Adipocyte (in vitro differentiated cells): Measurements from ENCODE around the gene RPAIN.

ENCODE experiments used
- DNase-seq: peaks from one replicate; pipeline ENCODE4 v3.0.0-alpha.2; 2015; ENCODE audit warnings: low read depth
- H3K27me3 ChIP-seq: replicated peaks from 2 replicates; pipeline ENCODE4 v1.7.0; 2013; ENCODE audit warnings: mild to moderate bottlenecking, low read length, moderate library complexity; ENCODE audit not compliant: control insufficient read depth, insufficient read depth
- H3K36me3 ChIP-seq: 2 replicates; pipeline ENCODE4 v1.7.0; 2013; ENCODE audit warnings: low read length, mild to moderate bottlenecking, moderate library complexity; ENCODE audit not compliant: control insufficient read depth, insufficient read depth, severe bottlenecking
- H3K4me1 ChIP-seq: 2 replicates; pipeline ENCODE4 v1.7.0; 2013; ENCODE audit warnings: mild to moderate bottlenecking, low read length, moderate library complexity; ENCODE audit not compliant: control insufficient read depth, insufficient read depth
- H3K4me3 ChIP-seq: 2 replicates; pipeline ENCODE4 v1.7.0; 2013; ENCODE audit warnings: mild to moderate bottlenecking, low read length, moderate library complexity
- H3K9ac ChIP-seq: 2 replicates; pipeline ENCODE4 v1.7.0; 2013; ENCODE audit warnings: mild to moderate bottlenecking, low read length, moderate library complexity
- H3K9me3 ChIP-seq: 2 replicates; pipeline ENCODE4 v1.7.0; 2013; ENCODE audit warnings: mild to moderate bottlenecking, low read length, moderate library complexity; ENCODE audit not compliant: control insufficient read depth

RPAIN gene

GRCh38 chr17:5408186-5408585, 11.8 kb upstream of the RPAIN start:
- peaks cover 88% of the 10 kb centered on the region for H3K36me3 ChIP-seq
- DNase-seq: no peak

GRCh38 chr17:5410594-5411272, 9.2 kb upstream of the RPAIN start:
- Histone ChIP-seq H3K36me3 (peaks cover 76% of the 10 kb centered on the region), H3K4me3 (no peak overlapping the region), H3K9ac (no peak overlapping the region), H3K9me3 (no peaks in the 10 kb centered on the region), H3K4me1 (peaks cover 31% of the 10 kb centered on the region), H3K27me3 (no peaks in the 10 kb centered on the region)
- no peak for DNase-seq

More at GRCh38 chr17:5408186-5408585, 11.8 kb upstream of the RPAIN start:
- H3K9me3 ChIP-seq: no peaks in the 10 kb centered on the region
- no peak overlapping the region for H3K4me3 ChIP-seq
- no peak overlapping the region for H3K9ac ChIP-seq
- no peaks in the 10 kb centered on the region for H3K27me3 ChIP-seq
- H3K4me1 ChIP-seq: peaks cover 23% of the 10 kb centered on the region

- H3K4me1 ChIP-seq: peaks cover 30% of the 10 kb centered on the region
- peak; percentile 89 for DNase-seq
- no peaks in the 10 kb centered on the region for H3K27me3 ChIP-seq
- H3K4me3 ChIP-seq: peak overlapping the region; percentile 63
- H3K9me3 ChIP-seq: no peaks in the 10 kb centered on the region
- H3K36me3 ChIP-seq: peaks cover 53% of the 10 kb centered on the region
- H3K9ac ChIP-seq: peak overlapping the region; percentile 57
Observed at GRCh38 chr17:5413682-5414081, 6.3 kb upstream of the RPAIN start.

DNA sequence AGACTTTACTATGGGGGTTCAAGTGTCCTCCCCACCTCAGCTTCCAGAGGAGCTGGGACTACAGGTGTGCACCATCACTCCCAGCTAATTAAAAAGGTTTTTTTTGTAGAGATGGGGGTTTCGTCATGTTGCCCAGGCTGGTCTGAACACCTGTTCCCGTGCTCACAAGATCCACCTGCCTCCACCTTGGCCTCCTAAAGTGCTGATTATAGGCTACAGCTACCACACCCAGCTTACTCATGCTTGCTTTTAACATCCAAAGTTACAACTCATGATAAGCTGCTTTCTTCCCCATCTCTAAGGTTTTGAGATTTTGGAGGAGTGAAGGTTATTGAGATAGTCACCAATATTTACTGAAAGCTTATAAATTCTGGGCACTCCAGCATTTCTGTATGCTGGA, 3.1 kb upstream of the RPAIN start:
- H3K36me3 ChIP-seq: peaks cover 34% of the 10 kb centered on the region
- no peaks in the 10 kb centered on the region for H3K27me3 ChIP-seq
- DNase-seq: no peak
- no peaks in the 10 kb centered on the region for H3K9me3 ChIP-seq
- no peak overlapping the region for H3K4me3 ChIP-seq
- H3K9ac ChIP-seq: no peak overlapping the region
- H3K4me1 ChIP-seq: peaks cover 42% of the 10 kb centered on the region

- H3K9me3 ChIP-seq: no peaks in the 10 kb centered on the region
- peak overlapping the region; percentile 92 for H3K9ac ChIP-seq
- H3K4me1 ChIP-seq: peaks cover 37% of the 10 kb centered on the region
- DNase-seq: peak; percentile 70
- peak overlapping the region; percentile 95 for H3K4me3 ChIP-seq
- H3K27me3 ChIP-seq: no peaks in the 10 kb centered on the region
- peaks cover 40% of the 10 kb centered on the region for H3K36me3 ChIP-seq
Observed at GRCh38 chr17:5418858-5419355, 1.1 kb upstream of the RPAIN start.

DNA sequence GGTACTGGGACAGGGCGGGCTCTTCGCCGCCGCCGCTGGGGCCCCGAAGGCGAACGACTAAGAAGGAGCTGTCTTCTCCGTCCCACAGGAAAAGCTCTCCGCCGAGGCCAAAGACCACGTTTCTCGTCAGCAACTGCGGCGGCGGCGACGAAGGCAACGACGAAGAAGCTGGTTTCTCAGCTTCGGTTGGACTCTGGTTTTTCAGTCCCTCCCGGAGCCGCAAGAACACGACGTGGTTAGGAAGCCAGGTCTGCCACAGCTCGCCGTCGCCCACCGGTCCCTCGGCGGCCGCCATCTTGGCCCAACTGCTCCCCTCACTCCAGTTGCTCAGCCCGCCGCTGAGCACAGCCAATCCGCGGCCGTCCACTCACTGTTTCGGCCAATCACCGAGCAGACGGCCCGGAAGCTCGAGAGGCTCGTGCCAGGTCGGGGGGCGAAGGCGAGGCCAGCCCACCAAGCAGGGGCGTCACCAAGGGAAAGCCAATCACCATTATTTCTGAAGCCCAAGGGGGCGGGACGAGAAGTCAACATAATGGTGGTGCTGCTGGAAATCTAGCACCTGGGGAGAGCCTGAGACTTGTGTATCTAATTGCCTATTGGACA, 525 bp upstream of the RPAIN start, which contains the start of gene NUP88:
TSS of gene NUP88 (minus strand) at position 307 of the 603 bp plus-strand sequence. CDS start at position 295, 12 bp downstream.
- Histone ChIP-seq H3K9me3 (no peaks in the 10 kb centered on the region), H3K9ac (peak within 1 kb of the TSS; percentile 92), H3K36me3 (peaks cover 44% of the 10 kb centered on the region), H3K27me3 (no peaks in the 10 kb centered on the region), H3K4me1 (peaks cover 34% of the 10 kb centered on the region), H3K4me3 (peak within 1 kb of the TSS; percentile 95)
- DNase-seq: peak; percentile 99

DNA sequence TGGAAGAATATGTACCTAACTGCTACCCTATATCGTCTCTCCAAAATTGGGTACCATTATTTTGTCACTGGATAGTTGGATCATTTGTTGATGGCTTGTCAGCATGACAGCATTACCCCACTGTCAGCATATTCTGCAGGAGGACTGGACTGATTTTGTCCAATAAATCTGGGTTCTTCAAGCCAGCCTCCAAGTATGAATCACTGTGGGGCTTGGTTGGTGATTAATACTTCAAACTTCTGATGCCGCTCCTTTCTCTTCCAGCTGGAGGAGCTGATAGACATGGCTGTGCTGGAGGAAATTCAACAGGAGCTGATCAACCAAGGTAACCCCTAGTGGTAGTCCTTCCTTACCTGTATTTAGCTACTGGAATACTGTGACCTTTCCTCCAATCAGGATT, 2.5 kb downstream of the RPAIN start:
- H3K4me3 ChIP-seq: peak overlapping the region; percentile 4
- DNase-seq: peak; percentile 61
- H3K9me3 ChIP-seq: no peaks in the 10 kb centered on the region
- H3K9ac ChIP-seq: peak overlapping the region; percentile 27
- H3K36me3 ChIP-seq: peaks cover 59% of the 10 kb centered on the region
- H3K27me3 ChIP-seq: no peaks in the 10 kb centered on the region
- H3K4me1 ChIP-seq: peaks cover 34% of the 10 kb centered on the region

GRCh38 chr17:5424909-5425308, 4.9 kb downstream of the RPAIN start:
- H3K36me3 ChIP-seq: peaks cover 83% of the 10 kb centered on the region

DNA sequence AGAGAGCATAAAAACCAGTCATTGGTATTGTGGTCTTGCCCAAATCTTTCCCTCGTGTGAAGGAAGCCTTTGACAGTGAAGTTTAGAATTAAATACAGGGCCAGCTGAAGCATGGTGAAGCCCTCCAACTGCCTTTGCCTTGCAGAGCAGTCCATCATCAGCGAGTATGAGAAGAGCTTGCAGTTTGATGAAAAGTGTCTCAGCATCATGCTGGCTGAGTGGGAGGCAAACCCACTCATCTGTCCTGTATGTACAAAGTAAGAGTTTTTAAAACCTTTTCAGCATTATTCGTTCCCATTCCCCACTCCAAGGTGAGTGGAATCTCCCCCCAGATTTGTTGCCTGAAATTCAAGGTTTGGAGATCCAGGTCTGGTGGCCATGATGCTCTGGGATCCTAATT, 5.8 kb downstream of the RPAIN start:
- peaks cover 92% of the 10 kb centered on the region for H3K36me3 ChIP-seq
- H3K27me3 ChIP-seq: no peaks in the 10 kb centered on the region
- no peak for DNase-seq

More at GRCh38 chr17:5424909-5425308, 4.9 kb downstream of the RPAIN start:
- Histone ChIP-seq H3K9me3 (no peaks in the 10 kb centered on the region), H3K27me3 (no peaks in the 10 kb centered on the region), H3K4me1 (peaks cover 28% of the 10 kb centered on the region), H3K4me3 (no peak overlapping the region), H3K9ac (no peak overlapping the region)
- no peak for DNase-seq

GRCh38 chr17:5429191-5429887, 9.4 kb downstream of the RPAIN start:
- peak; percentile 7 for DNase-seq
- peaks cover 97% of the 10 kb centered on the region for H3K36me3 ChIP-seq

More for the DNA sequence above, 5.8 kb downstream of the RPAIN start:
- Histone ChIP-seq H3K4me1 (peaks cover 24% of the 10 kb centered on the region), H3K9ac (no peak overlapping the region), H3K4me3 (no peak overlapping the region), H3K9me3 (no peaks in the 10 kb centered on the region)

DNA sequence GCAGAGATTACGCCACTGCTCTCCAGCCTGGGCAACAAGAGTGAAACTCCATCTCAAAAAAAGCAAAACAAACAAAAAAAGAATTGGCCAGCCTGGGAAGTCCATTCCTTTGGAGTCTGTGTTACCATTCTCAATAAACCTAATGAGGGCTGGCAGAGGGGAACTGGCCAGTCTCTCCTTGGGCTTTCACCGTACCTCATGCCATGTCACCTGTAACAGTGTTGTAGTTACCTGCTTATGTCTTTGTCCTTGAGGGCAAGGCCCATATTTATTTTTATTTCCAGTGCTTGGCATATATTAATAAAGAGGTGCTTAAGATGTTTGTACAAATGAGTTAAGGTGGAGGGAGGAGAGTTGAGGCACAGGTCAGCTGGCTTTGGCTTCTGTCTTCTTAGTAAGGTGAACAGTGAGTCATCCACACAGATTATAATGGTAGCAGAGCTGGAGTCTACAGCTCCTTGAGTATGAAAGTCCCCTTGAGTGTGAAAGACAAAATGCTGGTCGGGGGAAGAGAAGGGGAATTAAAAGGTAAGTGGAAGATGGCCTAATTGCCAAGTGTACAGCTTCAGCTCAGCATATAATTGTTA, 10.5 kb downstream of the RPAIN start:
- Histone ChIP-seq H3K4me3 (no peak overlapping the region), H3K9me3 (no peaks in the 10 kb centered on the region), H3K4me1 (peaks cover 6% of the 10 kb centered on the region), H3K27me3 (no peaks in the 10 kb centered on the region), H3K36me3 (peaks cover 97% of the 10 kb centered on the region), H3K9ac (no peak overlapping the region)
- no peak for DNase-seq

More at GRCh38 chr17:5429191-5429887, 9.4 kb downstream of the RPAIN start:
- Histone ChIP-seq H3K9me3 (no peaks in the 10 kb centered on the region), H3K9ac (no peak overlapping the region), H3K4me1 (peaks cover 2% of the 10 kb centered on the region), H3K27me3 (no peaks in the 10 kb centered on the region), H3K4me3 (no peak overlapping the region)
